HG03135 (cell line): ENCODE results near the gene FRMD4A.
"Not testable (repeated sequence)": the region's sequence is repeated elsewhere in the genome, so short reads cannot be mapped to it uniquely, and the experiment has no call there.

Experiments
- ATAC-seq: cut with Tn5 transposase; IDR thresholded peaks from one replicate; pipeline ENCODE4 v1.9.1; 2021; ENCODE audit warnings: mild to moderate bottlenecking, moderate library complexity; ENCODE audit not compliant: unreplicated experiment

FRMD4A gene

DNA sequence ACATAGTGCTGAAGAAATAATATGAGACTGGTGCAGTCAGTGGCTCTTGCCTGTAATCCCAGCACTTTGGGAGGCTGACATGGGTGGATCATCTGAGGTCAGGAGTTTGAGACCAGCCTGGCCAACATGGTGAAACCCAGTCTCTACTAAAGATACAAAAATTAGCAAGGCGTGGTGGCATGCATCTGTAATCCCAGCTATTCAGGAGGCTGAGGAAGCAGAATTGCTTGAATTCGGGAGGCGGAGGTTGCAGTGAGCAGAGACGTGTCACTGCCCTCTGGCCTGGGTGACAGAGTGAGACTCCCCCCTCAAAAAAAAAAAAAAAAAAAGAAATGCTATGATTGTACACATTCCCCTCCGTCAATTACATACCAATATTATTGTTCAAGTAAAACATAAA lies 615.1 kb downstream of the FRMD4A start:
- not testable (repeated sequence) for ATAC-seq

- ATAC-seq: no peak
These were observed 615.6 kb downstream of the FRMD4A start for GRCh38 chr10:13715100-13715499.

- ATAC-seq: peak; percentile 73
These were observed 617.7 kb downstream of the FRMD4A start for GRCh38 chr10:13712837-13713581.

GRCh38 chr10:13712476-13712836 lies 618.3 kb downstream of the FRMD4A start:
- no peak for ATAC-seq

DNA sequence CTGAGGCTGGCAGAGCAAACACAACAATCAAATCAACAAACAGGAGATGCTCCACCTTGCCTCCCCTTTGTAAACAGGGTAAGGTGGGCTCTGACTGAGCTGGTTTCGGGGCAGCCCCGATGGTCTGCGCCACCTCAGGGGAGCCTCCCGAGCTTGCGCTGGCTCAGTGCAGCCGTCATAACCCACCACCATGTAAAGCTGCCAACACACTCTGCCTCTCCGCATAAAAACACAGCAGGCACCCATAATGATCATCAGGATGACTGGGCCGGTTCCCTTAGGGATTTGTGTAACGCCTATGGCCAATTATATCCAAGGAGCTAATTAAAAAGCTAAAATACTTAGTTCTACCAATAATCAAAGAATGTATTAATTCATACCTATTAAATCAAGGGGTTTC lies 619.4 kb downstream of the FRMD4A start:
- ATAC-seq: no peak

DNA sequence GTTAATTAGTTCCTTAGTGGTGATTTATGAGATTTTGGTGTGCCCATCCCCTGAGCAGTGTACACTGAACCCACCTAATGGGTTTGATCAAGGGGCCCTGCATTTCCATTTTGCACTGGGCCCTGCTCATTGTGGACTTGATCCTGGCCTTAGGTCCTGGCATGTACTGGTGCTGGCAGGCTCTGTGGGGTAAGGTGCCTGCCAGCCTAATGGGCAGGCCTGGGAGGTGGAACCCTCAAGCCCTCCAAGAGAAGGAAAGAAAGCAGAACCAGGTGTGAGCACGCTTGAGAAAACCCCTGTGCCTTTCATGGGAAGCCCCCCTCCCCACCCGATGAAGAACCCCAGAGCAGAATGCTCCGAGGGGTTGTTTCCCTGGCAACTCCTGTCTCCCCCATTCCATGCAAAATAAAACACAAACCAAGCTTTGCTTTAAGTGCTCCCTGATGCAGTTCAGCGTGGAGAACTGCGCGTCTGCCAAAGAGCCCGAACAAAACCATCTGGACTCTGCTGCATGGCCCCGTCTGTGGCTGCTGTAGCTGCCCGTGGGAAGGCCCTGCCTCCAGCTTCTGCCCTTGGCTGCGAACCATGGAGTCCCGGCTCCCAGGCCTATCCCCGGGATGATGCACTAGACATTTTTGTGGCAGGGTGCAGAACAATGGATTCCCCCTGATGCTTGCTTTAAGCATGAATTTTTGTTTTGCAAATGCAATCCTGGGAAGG lies 620.6 kb downstream of the FRMD4A start:
- ATAC-seq: no peak

DNA sequence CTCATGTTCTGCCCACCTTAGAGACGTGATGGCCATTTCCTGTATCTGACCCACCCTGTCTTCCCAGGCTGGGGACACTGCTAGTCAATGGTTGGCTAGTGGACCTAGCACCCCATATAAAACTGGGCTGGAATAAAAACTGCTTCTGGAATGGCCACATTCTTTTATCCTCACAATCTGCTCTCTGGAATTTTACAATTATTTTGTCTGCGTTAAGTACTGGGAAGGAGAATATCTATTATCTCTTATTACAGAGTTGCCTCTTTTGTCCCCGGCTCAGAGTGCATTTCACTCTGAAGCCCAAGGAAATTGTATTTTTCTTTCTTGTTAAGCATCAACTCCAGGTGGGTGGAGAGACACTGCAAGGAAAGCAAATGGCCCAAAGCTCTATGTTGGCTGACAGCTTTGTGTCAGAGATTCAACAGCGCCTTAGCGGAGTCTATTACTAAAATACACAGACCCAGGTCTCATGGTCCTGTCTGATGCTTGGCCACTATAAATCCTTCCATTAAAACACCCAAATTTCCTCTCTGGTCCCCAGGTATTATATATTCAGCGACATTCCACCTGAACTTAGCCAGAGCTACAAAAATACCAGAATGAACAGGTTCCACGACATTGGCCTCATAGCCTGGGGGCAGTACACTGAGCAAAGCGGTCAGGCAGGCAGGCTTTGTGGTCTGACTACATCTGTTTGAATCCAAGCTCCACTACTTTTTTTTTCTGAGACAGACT lies 622.3 kb downstream of the FRMD4A start:
- ATAC-seq: no peak

DNA sequence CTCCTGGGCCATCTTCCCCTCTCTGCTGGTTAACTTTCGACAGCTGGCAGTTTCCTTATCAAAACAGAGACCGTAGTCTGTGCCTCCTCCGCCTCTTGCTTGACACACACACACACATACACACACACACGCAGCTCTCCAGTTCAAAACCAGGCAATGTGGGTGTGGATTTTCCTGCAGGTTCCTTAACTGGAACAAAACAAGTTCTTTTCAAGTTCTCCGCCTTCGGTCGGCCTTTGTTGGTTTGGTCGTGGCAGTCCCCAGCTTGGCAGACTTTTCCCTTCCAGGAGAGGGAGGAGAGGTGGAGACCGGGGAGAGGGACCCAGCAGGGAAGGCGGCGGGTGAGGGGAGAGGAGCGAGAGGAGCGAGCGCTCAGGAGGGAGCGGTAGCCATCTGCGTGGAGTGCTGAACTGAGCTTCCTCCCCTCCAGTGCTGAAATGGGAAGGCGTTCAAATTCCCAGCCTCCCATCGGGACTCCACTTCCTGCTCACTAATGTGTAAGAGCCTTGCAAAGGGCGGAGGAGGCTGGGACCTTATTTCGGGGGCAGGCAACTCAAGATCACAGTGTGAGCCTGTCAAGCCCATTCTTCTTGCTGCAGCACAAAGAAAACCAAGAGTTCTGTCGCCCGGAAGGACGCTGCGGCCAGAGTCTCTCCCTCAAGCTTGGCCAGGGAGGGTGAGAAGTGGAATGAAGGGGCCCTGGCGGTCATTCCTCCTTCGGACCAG lies 623.4 kb downstream of the FRMD4A start:
- no peak for ATAC-seq

GRCh38 chr10:13706604-13707003 lies 624.1 kb downstream of the FRMD4A start:
- ATAC-seq: no peak

GRCh38 chr10:13706175-13706574 lies 624.5 kb downstream of the FRMD4A start:
- ATAC-seq: no peak

GRCh38 chr10:13705526-13706174 lies 625.1 kb downstream of the FRMD4A start:
- ATAC-seq: no peak

- ATAC-seq: no peak
These were observed 625.8 kb downstream of the FRMD4A start for GRCh38 chr10:13704964-13705363.

DNA sequence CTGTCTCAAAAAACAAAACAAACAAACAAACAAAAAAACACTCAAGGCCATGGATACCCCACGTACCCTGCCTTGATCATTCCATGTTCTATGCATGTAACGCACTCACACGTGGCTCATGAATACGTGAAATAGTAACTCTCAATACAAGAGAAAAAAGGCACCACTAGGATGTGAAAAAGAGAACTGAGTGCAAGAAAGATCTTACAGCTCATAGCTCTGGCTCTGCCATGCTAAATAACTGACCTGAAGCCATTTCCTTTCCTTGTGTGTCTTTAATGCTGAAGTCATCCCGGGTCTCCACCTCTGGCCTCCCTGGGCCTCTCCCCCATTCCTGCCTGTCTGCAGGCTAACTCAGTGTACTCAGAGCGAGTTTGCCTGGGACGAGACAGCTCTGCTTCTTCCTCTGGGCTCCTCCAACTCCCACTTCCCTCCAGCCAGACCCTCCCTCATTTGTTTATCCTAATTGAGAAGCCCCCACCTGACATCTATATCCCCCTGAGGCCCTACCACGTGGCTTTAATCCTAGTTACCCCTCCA lies 626.7 kb downstream of the FRMD4A start:
- no peak for ATAC-seq

DNA sequence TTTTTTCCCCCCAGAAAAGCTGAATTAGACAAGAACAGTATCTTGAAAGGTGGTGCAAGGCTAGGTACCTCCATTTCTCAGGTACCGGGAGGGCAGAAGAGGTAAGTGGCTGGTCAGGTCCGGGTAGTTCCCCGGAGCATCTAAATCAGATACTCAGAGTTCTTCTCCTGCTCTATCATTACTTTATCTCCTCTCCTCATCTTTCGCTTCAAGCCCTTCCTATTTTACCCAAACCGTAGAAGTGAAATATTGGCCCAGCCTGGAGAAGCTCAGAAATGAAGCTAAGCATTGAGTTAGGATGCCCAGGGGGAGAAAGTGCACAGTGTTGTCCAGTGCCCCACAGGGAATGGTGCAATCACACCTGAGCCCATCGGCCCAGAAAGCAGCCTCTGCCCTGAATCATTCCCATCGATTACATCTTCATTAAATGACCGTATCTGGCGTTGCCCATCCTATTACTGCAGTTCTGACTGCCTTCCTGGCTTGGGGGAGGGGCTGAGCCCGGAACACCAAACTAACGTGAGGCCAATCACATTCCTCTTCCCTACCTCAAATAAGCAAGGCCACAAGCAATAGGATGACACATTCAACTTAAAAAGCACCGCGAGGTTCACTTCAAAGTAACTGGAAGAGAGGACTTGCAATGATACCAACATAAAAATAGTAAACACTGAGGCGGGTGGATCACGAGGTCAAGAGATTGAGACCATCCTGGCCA lies 627.5 kb downstream of the FRMD4A start:
- ATAC-seq: no peak

GRCh38 chr10:13701157-13701919 lies 629.4 kb downstream of the FRMD4A start:
- ATAC-seq: no peak

- no peak for ATAC-seq
These were observed 630.1 kb downstream of the FRMD4A start for GRCh38 chr10:13700473-13701144.

- no peak for ATAC-seq
These were observed 631.5 kb downstream of the FRMD4A start for GRCh38 chr10:13699216-13699615.

- no peak for ATAC-seq
These were observed 632.5 kb downstream of the FRMD4A start for GRCh38 chr10:13698217-13698616.
